ENCODE measurements around the gene ENDOU. TPM values are rescaled to one million over a fixed set of nuclear protein-coding genes. Genes with fewer than 3 reads are reported as not detected.

The ENDOU gene
- total RNA-seq, 1 donor from 2014 or later = not detected

- DNase-seq (ENCODE audit: low read depth) = peak; percentile 92
- TF ChIP-seq, protein P1, sequence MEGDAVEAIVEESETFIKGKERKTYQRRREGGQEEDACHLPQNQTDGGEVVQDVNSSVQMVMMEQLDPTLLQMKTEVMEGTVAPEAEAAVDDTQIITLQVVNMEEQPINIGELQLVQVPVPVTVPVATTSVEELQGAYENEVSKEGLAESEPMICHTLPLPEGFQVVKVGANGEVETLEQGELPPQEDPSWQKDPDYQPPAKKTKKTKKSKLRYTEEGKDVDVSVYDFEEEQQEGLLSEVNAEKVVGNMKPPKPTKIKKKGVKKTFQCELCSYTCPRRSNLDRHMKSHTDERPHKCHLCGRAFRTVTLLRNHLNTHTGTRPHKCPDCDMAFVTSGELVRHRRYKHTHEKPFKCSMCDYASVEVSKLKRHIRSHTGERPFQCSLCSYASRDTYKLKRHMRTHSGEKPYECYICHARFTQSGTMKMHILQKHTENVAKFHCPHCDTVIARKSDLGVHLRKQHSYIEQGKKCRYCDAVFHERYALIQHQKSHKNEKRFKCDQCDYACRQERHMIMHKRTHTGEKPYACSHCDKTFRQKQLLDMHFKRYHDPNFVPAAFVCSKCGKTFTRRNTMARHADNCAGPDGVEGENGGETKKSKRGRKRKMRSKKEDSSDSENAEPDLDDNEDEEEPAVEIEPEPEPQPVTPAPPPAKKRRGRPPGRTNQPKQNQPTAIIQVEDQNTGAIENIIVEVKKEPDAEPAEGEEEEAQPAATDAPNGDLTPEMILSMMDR (conservative IDR thresholded peaks at IDR 0.05; ENCODE audit: low read depth, low read length) = no peak
- H3K4me3 ChIP-seq (ENCODE audit: low read depth, low read length) = no peak overlapping the region
These were observed 38.4 kb upstream of the ENDOU start for GRCh38 chr12:47763481-47764346.

- H3K4me3 ChIP-seq (ENCODE audit: low read depth, low read length) = no peak overlapping the region
- TF ChIP-seq, protein P1 (conservative IDR thresholded peaks at IDR 0.05; ENCODE audit: low read depth, low read length) = no peak
- DNase-seq (ENCODE audit: low read depth) = peak; percentile 61
These were observed 37.7 kb upstream of the ENDOU start for GRCh38 chr12:47762850-47763465.

GRCh38 chr12:47758834-47759690 lies 33.8 kb upstream of the ENDOU start, which contains the start of gene RAPGEF3:
RAPGEF3 (minus strand) TSS chr12:47758880; CDS start chr12:47758556, 324 bp downstream.
- peak within 1 kb of the TSS; percentile 86 for H3K4me3 ChIP-seq (ENCODE audit: low read depth, low read length)
- TF ChIP-seq, protein P1 (conservative IDR thresholded peaks at IDR 0.05; ENCODE audit: low read depth, low read length) = peak; percentile 48
- DNase-seq (ENCODE audit: low read depth) = no peak

DNA sequence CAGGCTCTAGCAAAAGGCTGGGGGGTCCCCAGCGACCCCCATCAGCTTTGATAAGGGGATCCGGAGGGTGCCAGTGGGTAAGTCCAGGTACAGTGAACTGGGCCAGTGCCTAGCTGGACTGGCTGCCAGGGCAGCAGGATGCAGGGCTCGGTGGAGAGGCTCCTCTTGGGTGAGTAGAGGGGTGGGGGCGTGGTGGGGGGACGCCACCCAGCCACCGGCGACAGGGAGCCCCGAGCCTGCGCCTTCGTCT lies 33.2 kb upstream of the ENDOU start:
- TF ChIP-seq, protein P1 (conservative IDR thresholded peaks at IDR 0.05; ENCODE audit: low read depth, low read length) = no peak
- peak overlapping the region; percentile 86 for H3K4me3 ChIP-seq (ENCODE audit: low read depth, low read length)
- DNase-seq (ENCODE audit: low read depth) = no peak

DNA sequence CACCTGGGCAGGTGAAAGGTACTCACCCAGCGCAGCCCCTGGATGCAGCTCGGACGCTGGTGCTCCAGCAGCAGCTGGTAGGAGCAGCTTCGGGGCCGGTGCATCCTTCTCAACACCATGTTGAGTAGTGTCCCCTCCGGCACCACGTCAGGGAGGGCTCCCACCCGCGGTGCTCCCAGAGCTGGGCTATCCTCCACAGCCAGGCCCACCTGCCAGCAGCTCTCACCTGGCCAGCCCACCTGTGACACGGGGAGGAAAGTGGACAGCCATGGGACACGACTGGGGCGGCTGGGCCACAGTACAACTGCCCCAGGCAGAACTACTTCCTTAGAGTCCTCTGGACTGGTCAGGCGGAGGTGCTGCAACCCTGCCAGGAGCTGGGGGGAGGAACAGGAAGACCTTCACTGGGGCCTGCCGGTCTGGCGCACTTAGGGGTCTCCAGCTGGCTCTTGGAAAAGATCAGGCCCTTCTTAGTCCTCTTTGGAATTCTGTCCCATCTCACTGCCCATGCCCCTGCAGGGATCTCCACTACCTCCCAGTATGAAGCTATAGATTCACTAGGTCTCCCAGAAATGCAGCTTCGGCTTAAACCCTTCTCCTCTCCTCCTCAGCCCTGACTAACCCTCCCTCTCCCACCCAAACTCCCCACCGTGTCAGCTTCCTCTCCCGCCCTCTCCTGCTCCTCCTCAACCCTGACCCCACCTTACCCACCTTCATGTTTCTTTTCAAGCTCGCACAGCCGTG lies 32.7 kb upstream of the ENDOU start:
- peak overlapping the region; percentile 86 for H3K4me3 ChIP-seq (ENCODE audit: low read depth, low read length)

DNA sequence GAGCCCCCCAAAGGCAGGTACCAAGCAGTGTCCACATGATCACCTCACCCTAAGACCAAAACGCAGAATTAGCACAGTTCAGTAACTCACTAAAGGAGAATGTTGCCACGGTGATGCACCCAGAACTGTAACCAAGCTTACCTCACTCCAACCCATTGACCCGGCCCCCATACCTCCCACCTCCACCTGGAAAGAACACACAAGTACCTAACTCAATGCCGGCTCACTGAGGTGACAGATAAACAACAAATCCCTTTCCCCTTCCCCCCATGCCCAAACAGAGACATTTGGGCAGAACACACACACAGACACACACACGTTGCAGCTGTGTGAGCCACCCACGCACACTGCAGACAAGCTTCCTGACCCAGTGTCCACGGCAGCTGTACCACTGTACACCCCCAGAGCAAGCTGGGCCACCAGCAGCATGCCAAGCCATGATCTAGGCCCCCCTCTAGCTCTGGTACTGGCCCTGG lies 32.1 kb upstream of the ENDOU start:
- H3K4me3 ChIP-seq (ENCODE audit: low read depth, low read length) = peak overlapping the region; percentile 86
- no peak for DNase-seq (ENCODE audit: low read depth)
- TF ChIP-seq, protein P1 (conservative IDR thresholded peaks at IDR 0.05; ENCODE audit: low read depth, low read length) = no peak

More for the DNA sequence above, 32.7 kb upstream of the ENDOU start:
- TF ChIP-seq, protein P1 (conservative IDR thresholded peaks at IDR 0.05; ENCODE audit: low read depth, low read length) = no peak
- DNase-seq (ENCODE audit: low read depth) = no peak

Measured in epithelial cell of proximal tubule (primary cell).